Testis (tissue), 2 donors: ENCODE measurements around the gene SYNM.

Source experiments
- POLR2A ChIP-seq: fragments of 450-650 bp; IDR thresholded peaks from one replicate; pipeline ENCODE4 v1.6.1; 2017; ENCODE audit warnings: antibody characterized with exemption, mild to moderate bottlenecking, moderate library complexity
- TF ChIP-seq, protein P1 (sequence below), 3 experiments: fragments of 450-650 bp in 2 of 3; fragments of 200-600 bp in 1 of 3; sonication (generic) in 1 of 3; IDR thresholded peaks; one replicate each; pipeline ENCODE4 v1.5.1; 2016 to 2019; ENCODE audit warnings: antibody characterized with exemption in 3 of 3, mild to moderate bottlenecking in 2 of 3, moderate library complexity in 1 of 3

DNA sequence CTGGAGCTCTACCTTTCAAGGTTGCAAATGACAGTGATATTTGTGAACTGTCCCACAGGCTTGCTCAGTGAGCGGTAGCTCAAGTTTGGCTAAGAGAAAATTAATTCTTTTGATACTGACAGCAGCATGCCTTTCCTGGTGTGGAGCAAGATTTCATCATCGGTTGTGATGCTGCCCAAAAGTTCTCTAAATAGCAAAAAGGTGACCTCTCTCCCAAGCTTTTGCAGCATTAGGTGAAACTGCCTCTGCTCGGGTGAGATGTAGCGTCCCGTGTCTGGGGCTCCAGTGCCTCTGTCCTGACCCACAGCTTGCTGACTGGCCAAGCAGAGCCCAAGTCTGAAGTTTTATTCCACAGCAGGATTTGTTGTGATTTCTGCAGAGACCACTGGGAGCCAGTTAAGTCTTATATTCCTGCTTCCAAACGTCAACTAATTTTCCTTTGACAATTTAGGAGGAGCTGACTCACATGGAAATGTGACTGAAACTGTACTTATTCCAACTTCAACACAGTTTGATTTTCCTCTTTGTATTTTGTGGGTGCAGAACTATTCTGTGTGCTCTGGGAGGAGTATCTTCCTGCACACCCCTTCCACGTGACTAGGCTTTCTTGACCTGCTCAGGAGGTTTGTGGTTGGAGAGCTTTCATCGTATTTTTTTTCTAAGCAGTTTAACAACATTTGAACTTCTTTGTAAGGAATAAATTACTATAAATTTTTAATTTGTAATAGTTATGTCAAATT is 5.9 kb downstream of the SYNM start:
- TF ChIP-seq, protein P1, sequence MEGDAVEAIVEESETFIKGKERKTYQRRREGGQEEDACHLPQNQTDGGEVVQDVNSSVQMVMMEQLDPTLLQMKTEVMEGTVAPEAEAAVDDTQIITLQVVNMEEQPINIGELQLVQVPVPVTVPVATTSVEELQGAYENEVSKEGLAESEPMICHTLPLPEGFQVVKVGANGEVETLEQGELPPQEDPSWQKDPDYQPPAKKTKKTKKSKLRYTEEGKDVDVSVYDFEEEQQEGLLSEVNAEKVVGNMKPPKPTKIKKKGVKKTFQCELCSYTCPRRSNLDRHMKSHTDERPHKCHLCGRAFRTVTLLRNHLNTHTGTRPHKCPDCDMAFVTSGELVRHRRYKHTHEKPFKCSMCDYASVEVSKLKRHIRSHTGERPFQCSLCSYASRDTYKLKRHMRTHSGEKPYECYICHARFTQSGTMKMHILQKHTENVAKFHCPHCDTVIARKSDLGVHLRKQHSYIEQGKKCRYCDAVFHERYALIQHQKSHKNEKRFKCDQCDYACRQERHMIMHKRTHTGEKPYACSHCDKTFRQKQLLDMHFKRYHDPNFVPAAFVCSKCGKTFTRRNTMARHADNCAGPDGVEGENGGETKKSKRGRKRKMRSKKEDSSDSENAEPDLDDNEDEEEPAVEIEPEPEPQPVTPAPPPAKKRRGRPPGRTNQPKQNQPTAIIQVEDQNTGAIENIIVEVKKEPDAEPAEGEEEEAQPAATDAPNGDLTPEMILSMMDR (IDR thresholded peaks at IDR 0.05), result no peak
- TF ChIP-seq POLR2A, result no peak
